ENCODE results near the gene TMEM200C. TPM values are rescaled to one million over a fixed set of nuclear protein-coding genes. Genes with fewer than 3 reads are reported as not detected.

Gene TMEM200C
- total RNA-seq, 2 experiments from 2014 or later = not detected

- no peak for ATAC-seq
- Mint-ChIP-seq H3K4me1 (ENCODE audit: low read depth) (no peaks in the 10 kb centered on the region), H3K27me3 (ENCODE audit: low read depth) (no peaks in the 10 kb centered on the region), H3K4me3 (no peak overlapping the region), H3K36me3 (ENCODE audit: low read depth) (no peaks in the 10 kb centered on the region), H3K27ac (no peak overlapping the region), H3K9me3 (ENCODE audit: insufficient read depth) (no peaks in the 10 kb centered on the region)
- CTCF ChIA-PET = no interaction called here
- DNase-seq = no peak
- POLR2A ChIA-PET = no interaction called here
These were observed 17.2 kb upstream of the TMEM200C start for GRCh38 chr18:5912566-5912965.

- H3K36me3 Mint-ChIP-seq (ENCODE audit: low read depth) = no peaks in the 10 kb centered on the region
- no peaks in the 10 kb centered on the region for H3K4me1 Mint-ChIP-seq (ENCODE audit: low read depth)
- DNase-seq (no peak), ATAC-seq (no peak)
- no peaks in the 10 kb centered on the region for H3K9me3 Mint-ChIP-seq (ENCODE audit: insufficient read depth)
- H3K27me3 Mint-ChIP-seq (ENCODE audit: low read depth) = peaks cover 2% of the 10 kb centered on the region
- ChIA-PET CTCF (no interaction called here), POLR2A (no interaction called here)
- H3K27ac Mint-ChIP-seq = no peak overlapping the region
- H3K4me3 Mint-ChIP-seq = no peak overlapping the region
These were observed 13.8 kb upstream of the TMEM200C start for GRCh38 chr18:5909125-5909524.

GRCh38 chr18:5903386-5903785 lies 8.1 kb upstream of the TMEM200C start:
- ATAC-seq (no peak), DNase-seq (no peak)
- H3K4me3 Mint-ChIP-seq = no peak overlapping the region
- peaks cover 11% of the 10 kb centered on the region for H3K27me3 Mint-ChIP-seq (ENCODE audit: low read depth)
- CTCF ChIA-PET = interaction anchor here (1.0 kb wide), 1 partner anchor 13 kb away, joined by 4 read pairs; no protein-coding TSS in a partner anchor
- POLR2A ChIA-PET = no interaction called here
- no peaks in the 10 kb centered on the region for H3K9me3 Mint-ChIP-seq (ENCODE audit: insufficient read depth)
- H3K36me3 Mint-ChIP-seq (ENCODE audit: low read depth) = no peaks in the 10 kb centered on the region
- no peak overlapping the region for H3K27ac Mint-ChIP-seq
- H3K4me1 Mint-ChIP-seq (ENCODE audit: low read depth) = no peaks in the 10 kb centered on the region

GRCh38 chr18:5900262-5900661 lies 4.9 kb upstream of the TMEM200C start:
- ChIA-PET POLR2A (no interaction called here), CTCF (interaction anchor here (1.8 kb wide), 1 partner anchor 9 kb away, joined by 4 read pairs; no protein-coding TSS in a partner anchor)
- Mint-ChIP-seq H3K27ac (no peak overlapping the region), H3K27me3 (ENCODE audit: low read depth) (peaks cover 28% of the 10 kb centered on the region), H3K4me3 (no peak overlapping the region), H3K4me1 (ENCODE audit: low read depth) (no peaks in the 10 kb centered on the region), H3K36me3 (ENCODE audit: low read depth) (no peaks in the 10 kb centered on the region), H3K9me3 (ENCODE audit: insufficient read depth) (no peaks in the 10 kb centered on the region)
- no peak for DNase-seq
- no peak for ATAC-seq

- peaks cover 28% of the 10 kb centered on the region for H3K27me3 Mint-ChIP-seq (ENCODE audit: low read depth)
- H3K36me3 Mint-ChIP-seq (ENCODE audit: low read depth) = no peaks in the 10 kb centered on the region
- H3K4me1 Mint-ChIP-seq (ENCODE audit: low read depth) = no peaks in the 10 kb centered on the region
- H3K27ac Mint-ChIP-seq = no peak overlapping the region
- CTCF ChIA-PET = interaction anchor here (1.8 kb wide), 1 partner anchor 9 kb away, joined by 4 read pairs; no protein-coding TSS in a partner anchor
- no peak overlapping the region for H3K4me3 Mint-ChIP-seq
- H3K9me3 Mint-ChIP-seq (ENCODE audit: insufficient read depth) = no peaks in the 10 kb centered on the region
- no peak for DNase-seq
- POLR2A ChIA-PET = no interaction called here
- ATAC-seq = no peak
These were observed 4.5 kb upstream of the TMEM200C start for GRCh38 chr18:5899835-5900234.

GRCh38 chr18:5895876-5896740 lies 786 bp upstream of the TMEM200C start:
- peaks cover 2% of the 10 kb centered on the region for H3K4me1 Mint-ChIP-seq (ENCODE audit: low read depth)
- CTCF ChIA-PET = no interaction called here
- no peak overlapping the region for H3K27ac Mint-ChIP-seq
- POLR2A ChIA-PET = no interaction called here
- DNase-seq (no peak), ATAC-seq (no peak)
- no peak overlapping the region for H3K4me3 Mint-ChIP-seq
- peaks cover 62% of the 10 kb centered on the region for H3K27me3 Mint-ChIP-seq (ENCODE audit: low read depth)
- no peaks in the 10 kb centered on the region for H3K9me3 Mint-ChIP-seq (ENCODE audit: insufficient read depth)
- H3K36me3 Mint-ChIP-seq (ENCODE audit: low read depth) = no peaks in the 10 kb centered on the region

- ATAC-seq = no peak
- DNase-seq = no peak
- Mint-ChIP-seq H3K27ac (no peak overlapping the region), H3K27me3 (ENCODE audit: low read depth) (peaks cover 64% of the 10 kb centered on the region), H3K9me3 (ENCODE audit: insufficient read depth) (no peaks in the 10 kb centered on the region), H3K4me3 (no peak overlapping the region), H3K36me3 (ENCODE audit: low read depth) (no peaks in the 10 kb centered on the region), H3K4me1 (ENCODE audit: low read depth) (peaks cover 2% of the 10 kb centered on the region)
- CTCF ChIA-PET = interaction anchor here (1.5 kb wide), 1 partner anchor 16 kb away, joined by 5 read pairs; no protein-coding TSS in a partner anchor
- POLR2A ChIA-PET = no interaction called here
These were observed 567 bp downstream of the TMEM200C start for GRCh38 chr18:5894611-5895298.

GRCh38 chr18:5893956-5894610 lies 1.2 kb downstream of the TMEM200C start:
- ATAC-seq (no peak), DNase-seq (no peak)
- Mint-ChIP-seq H3K4me3 (no peak overlapping the region), H3K36me3 (ENCODE audit: low read depth) (no peaks in the 10 kb centered on the region), H3K4me1 (ENCODE audit: low read depth) (peaks cover 2% of the 10 kb centered on the region), H3K27me3 (ENCODE audit: low read depth) (peaks cover 69% of the 10 kb centered on the region), H3K9me3 (ENCODE audit: insufficient read depth) (no peaks in the 10 kb centered on the region), H3K27ac (no peak overlapping the region)
- ChIA-PET POLR2A (no interaction called here), CTCF (interaction anchor here (1.5 kb wide), 1 partner anchor 15 kb away, joined by 5 read pairs; no protein-coding TSS in a partner anchor)

GRCh38 chr18:5892823-5893431 lies 2.4 kb downstream of the TMEM200C start:
- POLR2A ChIA-PET = no interaction called here
- no peak overlapping the region for H3K4me3 Mint-ChIP-seq
- H3K9me3 Mint-ChIP-seq (ENCODE audit: insufficient read depth) = no peaks in the 10 kb centered on the region
- H3K4me1 Mint-ChIP-seq (ENCODE audit: low read depth) = peaks cover 2% of the 10 kb centered on the region
- ATAC-seq = no peak
- DNase-seq = no peak
- H3K27ac Mint-ChIP-seq = no peak overlapping the region
- CTCF ChIA-PET = interaction anchor here (1.5 kb wide), 1 partner anchor 14 kb away, joined by 5 read pairs; no protein-coding TSS in a partner anchor
- H3K27me3 Mint-ChIP-seq (ENCODE audit: low read depth) = peaks cover 69% of the 10 kb centered on the region
- H3K36me3 Mint-ChIP-seq (ENCODE audit: low read depth) = no peaks in the 10 kb centered on the region

- no peak for DNase-seq
- Mint-ChIP-seq H3K36me3 (ENCODE audit: low read depth) (no peaks in the 10 kb centered on the region), H3K9me3 (ENCODE audit: insufficient read depth) (no peaks in the 10 kb centered on the region), H3K27me3 (ENCODE audit: low read depth) (peaks cover 60% of the 10 kb centered on the region), H3K4me3 (no peak overlapping the region), H3K27ac (no peak overlapping the region), H3K4me1 (ENCODE audit: low read depth) (peaks cover 2% of the 10 kb centered on the region)
- POLR2A ChIA-PET = no interaction called here
- CTCF ChIA-PET = interaction anchor here (1.3 to 1.5 kb wide), 2 partner anchors 8 to 35 kb away, joined by 3 to 4 read pairs; no protein-coding TSS in a partner anchor
- no peak for ATAC-seq
These were observed 3.5 kb downstream of the TMEM200C start for GRCh38 chr18:5891854-5892215.

GRCh38 chr18:5891184-5891853 lies 4.0 kb downstream of the TMEM200C start:
- no peak for DNase-seq
- no peak overlapping the region for H3K27ac Mint-ChIP-seq
- ChIA-PET POLR2A (interaction anchor here (0.6 kb wide), 1 partner anchor 1671 kb away, joined by 3 read pairs; no protein-coding TSS in a partner anchor), CTCF (interaction anchor here (1.0 to 2.4 kb wide), 7 partner anchors 9 to 288 kb away, joined by 3 to 15 read pairs (median 4); no protein-coding TSS in a partner anchor)
- H3K9me3 Mint-ChIP-seq (ENCODE audit: insufficient read depth) = no peaks in the 10 kb centered on the region
- H3K36me3 Mint-ChIP-seq (ENCODE audit: low read depth) = no peaks in the 10 kb centered on the region
- H3K4me1 Mint-ChIP-seq (ENCODE audit: low read depth) = peaks cover 2% of the 10 kb centered on the region
- ATAC-seq = no peak
- H3K4me3 Mint-ChIP-seq = no peak overlapping the region
- peaks cover 55% of the 10 kb centered on the region for H3K27me3 Mint-ChIP-seq (ENCODE audit: low read depth)

Measured in activated CD8-positive, alpha-beta T cell treated with anti-CD3 and anti-CD28 coated beads, Interleukin-2, amount 10 ng/mL, durations not matched to agents 7 days and 5 days (primary cell).